ENCODE measurements around the gene UNC80.

UNC80 gene

GRCh38 chr2:209969692-209970091 lies 198.1 kb downstream of the UNC80 start:
- in situ Hi-C loops (cut with HindIII; ENCODE audit: low sequenced_read_pairs), result no loop called here

- in situ Hi-C loops (cut with HindIII; ENCODE audit: low sequenced_read_pairs), result no loop called here
Observed at GRCh38 chr2:209970271-209970670, 198.6 kb downstream of the UNC80 start.

GRCh38 chr2:209970711-209971110 lies 199.1 kb downstream of the UNC80 start:
- in situ Hi-C loops (cut with HindIII; ENCODE audit: low sequenced_read_pairs), result no loop called here

GRCh38 chr2:209973328-209973727 lies 201.7 kb downstream of the UNC80 start:
- in situ Hi-C loops (cut with HindIII; ENCODE audit: low sequenced_read_pairs), result no loop called here

- in situ Hi-C loops (cut with HindIII; ENCODE audit: low sequenced_read_pairs), result no loop called here
Observed at GRCh38 chr2:209974576-209974975, 202.9 kb downstream of the UNC80 start.

GRCh38 chr2:209976698-209977385 lies 205.2 kb downstream of the UNC80 start:
- in situ Hi-C loops (cut with HindIII; ENCODE audit: low sequenced_read_pairs), result no loop called here

- in situ Hi-C loops (cut with HindIII; ENCODE audit: low sequenced_read_pairs), result no loop called here
Observed at GRCh38 chr2:209977386-209978239, 206.0 kb downstream of the UNC80 start.

GRCh38 chr2:209984291-209984690 lies 212.7 kb downstream of the UNC80 start:
- in situ Hi-C loops (cut with HindIII; ENCODE audit: low sequenced_read_pairs), result no loop called here

GRCh38 chr2:209985874-209986273 lies 214.2 kb downstream of the UNC80 start:
- in situ Hi-C loops (cut with HindIII; ENCODE audit: low sequenced_read_pairs), result no loop called here

GRCh38 chr2:209986415-209986814 lies 214.8 kb downstream of the UNC80 start:
- in situ Hi-C loops (cut with HindIII; ENCODE audit: low sequenced_read_pairs), result no loop called here

- in situ Hi-C loops (cut with HindIII; ENCODE audit: low sequenced_read_pairs), result no loop called here
Observed at GRCh38 chr2:209988010-209988409, 216.4 kb downstream of the UNC80 start.

- in situ Hi-C loops (cut with HindIII; ENCODE audit: low sequenced_read_pairs), result no loop called here
Observed at GRCh38 chr2:209990838-209991237, 219.2 kb downstream of the UNC80 start.

- in situ Hi-C loops (cut with HindIII; ENCODE audit: low sequenced_read_pairs), result no loop called here
Observed at GRCh38 chr2:209993968-209994367, 222.3 kb downstream of the UNC80 start.

- in situ Hi-C loops (cut with HindIII; ENCODE audit: low sequenced_read_pairs), result no loop called here
Observed at GRCh38 chr2:209998596-209998995, 227.0 kb downstream of the UNC80 start.

GRCh38 chr2:210000464-210001324 lies 229.1 kb downstream of the UNC80 start:
- in situ Hi-C loops (cut with HindIII; ENCODE audit: low sequenced_read_pairs), result no loop called here

GRCh38 chr2:210002158-210003157 lies 230.8 kb downstream of the UNC80 start, which contains the start of gene RPE:
Gene RPE, plus strand, starts transcription at chr2:210002638. Its CDS starts 24 bp downstream, at chr2:210002662.
- in situ Hi-C loops (cut with HindIII; ENCODE audit: low sequenced_read_pairs), result no loop called here

- in situ Hi-C loops (cut with HindIII; ENCODE audit: low sequenced_read_pairs), result no loop called here
Observed at GRCh38 chr2:210003359-210003758, 231.7 kb downstream of the UNC80 start.

GRCh38 chr2:210004881-210005280 lies 233.2 kb downstream of the UNC80 start:
- in situ Hi-C loops (cut with HindIII; ENCODE audit: low sequenced_read_pairs), result no loop called here

- in situ Hi-C loops (cut with HindIII; ENCODE audit: low sequenced_read_pairs), result no loop called here
Observed at GRCh38 chr2:210007895-210008294, 236.3 kb downstream of the UNC80 start.

GRCh38 chr2:210009126-210009525 lies 237.5 kb downstream of the UNC80 start:
- in situ Hi-C loops (cut with HindIII; ENCODE audit: low sequenced_read_pairs), result no loop called here

Data from DLD1 (cell line).